HepG2 (cell line): Measurements from ENCODE around the gene KIRREL3. TPM values are rescaled to one million over a fixed set of nuclear protein-coding genes. Genes with fewer than 3 reads are reported as not detected.

Source experiments
- CTCF ChIP-seq: sonication (generic); formaldehyde crosslinking; IDR thresholded peaks from 2 replicates; pipeline ENCODE4 v1.5.0; 2020; ENCODE audit warnings: mild to moderate bottlenecking, missing genetic modification reagents, moderate library complexity
- HMGXB4 ChIP-seq, 2 experiments: sonication (generic) in 1 of 2; formaldehyde crosslinking in 1 of 2; IDR thresholded peaks; 2 replicates each; pipeline versions ENCODE4 v1.4.0 to v1.6.1; 2018 to 2020; ENCODE audit warnings: missing genetic modification reagents in 2 of 2, borderline replicate concordance in 1 of 2, low read depth in 1 of 2, mild to moderate bottlenecking in 1 of 2, missing biosample characterization in 1 of 2
- KLF9 ChIP-seq: IDR thresholded peaks from 2 replicates; pipeline ENCODE4 v1.6.1; 2016; ENCODE audit warnings: low read depth
- NPAS2 ChIP-seq: sonication (generic); formaldehyde crosslinking; IDR thresholded peaks from 2 replicates; pipeline ENCODE4 v1.8.0; 2022; ENCODE audit warnings: mild to moderate bottlenecking, missing genetic modification reagents, borderline replicate concordance
- PBX3 ChIP-seq: sonication (generic); formaldehyde crosslinking; IDR thresholded peaks from 2 replicates; pipeline ENCODE4 v1.8.1; 2023; ENCODE audit warnings: missing genetic modification reagents, inconsistent platforms, borderline replicate concordance
- RORA ChIP-seq: sonication (generic); formaldehyde crosslinking; IDR thresholded peaks from 2 replicates; pipeline ENCODE4 v1.5.0; 2020; ENCODE audit warnings: mild to moderate bottlenecking, missing genetic modification reagents, moderate library complexity
- ZNF761 ChIP-seq: sonication (generic); formaldehyde crosslinking; conservative IDR thresholded peaks from 2 replicates; pipeline ENCODE4 v1.4.0; 2020; ENCODE audit warnings: mild to moderate bottlenecking, missing genetic modification reagents
- polyA plus RNA-seq, 8 experiments: library from polyadenylated mRNA; depleted of rRNA in 3 of 8; stranded (reverse) in 7 of 8; unstranded in 1 of 8; fragments of >200 nt; fragmentation: Illumina TruSeq in 4 of 8; extraction: Trizol in 4 of 8; gene quantifications; 2 replicates each; pipeline versions ENCODE4 v1.2.1 to v1.2.3, GENCODE V29; 2011 to 2016; ENCODE audit warnings: low read depth in 4 of 8, missing spikeins in 1 of 8, mixed read lengths in 1 of 8; ENCODE audit not compliant: insufficient read depth in 1 of 8
- total RNA-seq, 5 experiments: library from RNA; depleted of rRNA; stranded (reverse); fragments of >200 nt; fragmentation: Illumina TruSeq; extraction: Trizol; gene quantifications; 2 replicates each; pipeline ENCODE4 v1.2.3, GENCODE V29; 2016; ENCODE audit warnings: low read depth in 1 of 5

Gene KIRREL3
- total and polyA plus RNA-seq, 2 of the 13 experiments (the other 11 are each of a cell fraction or from before 2014, with no cell fraction given) = not detected

GRCh38 chr11:126607374-126607773 lies 393.2 kb downstream of the KIRREL3 start (continued):
- peak; percentile 86 for TF ChIP-seq CTCF (CRISPR knock-in tag)
- no peak for TF ChIP-seq PBX3 (CRISPR knock-in tag)
- TF ChIP-seq NPAS2 (CRISPR knock-in tag) = no peak
- TF ChIP-seq HMGXB4 (CRISPR knock-in tag; IDR thresholded peaks at IDR 0.05; ENCODE audit: borderline replicate concordance in 1 of 2, low read depth in 1 of 2) = 0 out of 4 replicates have a peak, but pooled peaks of 1 of the 2 experiments have one; percentile 36
- no peak for TF ChIP-seq RORA (CRISPR knock-in tag)
- no peak for TF ChIP-seq KLF9 (CRISPR knock-in tag)
- TF ChIP-seq ZNF761 (CRISPR knock-in tag) = no peak
- TF ChIP-seq, all 625 proteins: peak for 8
